Body of pancreas (tissue), 4 donors: Measurements from ENCODE around the gene PCSK4. TPM values are rescaled to one million over a fixed set of nuclear protein-coding genes. Genes with fewer than 3 reads are reported as not detected.

Experiments
- ATAC-seq: fragments of 150-250 bp; one replicate; pipeline ENCODE4 v1.9.1; 2016
- DNase-seq, 4 donors: peaks; one replicate each; pipeline ENCODE4 v3.0.0-alpha.2; 2019
- H3K27ac ChIP-seq, 4 donors: fragments of 200-600 bp; sonication (generic); 1 replicate in 3 of 4; 2 replicates in 1 of 4; pipeline versions ENCODE4 v1.5.1 to v1.6.1; 2016 to 2019; ENCODE audit warnings: mild to moderate bottlenecking in 1 of 4, mixed read lengths in 1 of 4, moderate library complexity in 1 of 4
- H3K27me3 ChIP-seq, 2 donors: fragments of 200-600 bp; sonication (generic); one replicate each; pipeline ENCODE4 v1.6.0; 2016; ENCODE audit warnings: mild to moderate bottlenecking in 1 of 2
- H3K36me3 ChIP-seq, 2 donors: fragments of 200-600 bp; sonication (generic); replicated peaks in 1 of 2; 2 replicates each; pipeline ENCODE4 v1.5.1; 2016; ENCODE audit warnings: low read depth in 2 of 2; ENCODE audit not compliant: insufficient read depth in 1 of 2
- H3K4me1 ChIP-seq: fragments of 200-600 bp; sonication (generic); one replicate; pipeline ENCODE4 v1.6.0; 2016
- H3K4me3 ChIP-seq, 2 donors: fragments of 200-600 bp; sonication (generic); 1 replicate in 1 of 2; 2 replicates in 1 of 2; pipeline ENCODE4 v1.5.1; 2016 to 2019
- H3K9me3 ChIP-seq, 3 donors: fragments of 200-600 bp; sonication (generic); 1 replicate in 2 of 3; 2 replicates in 1 of 3; pipeline ENCODE4 v1.5.1; 2016
- CTCF ChIP-seq, 7 experiments: fragments of 450-650 bp in 4 of 7; fragments of 200-600 bp in 3 of 7; sonication (generic) in 3 of 7; IDR thresholded peaks; one replicate each; pipeline ENCODE4 v1.5.1; 2016 to 2019; ENCODE audit warnings: antibody characterized with exemption in 7 of 7
- POLR2A ChIP-seq, 3 donors: fragments of 450-650 bp; IDR thresholded peaks; one replicate each; pipeline ENCODE4 v1.6.1; 2016; ENCODE audit warnings: antibody characterized with exemption in 3 of 3, mild to moderate bottlenecking in 2 of 3
- WGBS, 2 donors: methylation state at CpG; one replicate each; pipeline ENCODE4 v1.1.5; 2017; 5-methylcytosine and 5-hydroxymethylcytosine counted together
- intact Hi-C: fragments of 100-400 bp; cut with DNase I; formaldehyde crosslinking; loops from one replicate; pipeline ENCODE4 v1.15.1; 2023
- total RNA-seq, 2 donors: library from RNA; depleted of rRNA; stranded (reverse); fragments of >200 nt; gene quantifications; one replicate each; pipeline ENCODE4 v1.1.0, GENCODE V29; 2016

Gene PCSK4
- total RNA-seq, 2 donors from 2014 or later: 5.2 to 10.9 TPM

- peaks cover 0 to 41% of the 10 kb centered on the region in 2 donors for H3K27me3 ChIP-seq
- H3K36me3 ChIP-seq: no peaks in the 10 kb centered on the region
- WGBS, 2 donors: 20 to 23% methylated on average over 2 to 40 of the region's 70 CpGs
- ATAC-seq: no peak
- no peak overlapping the region for H3K4me3 ChIP-seq
- intact Hi-C loops: no loop called here
- no peak for DNase-seq
- H3K27ac ChIP-seq: no peak overlapping the region
- H3K9me3 ChIP-seq: no peaks in the 10 kb centered on the region
- TF ChIP-seq CTCF (IDR thresholded peaks at IDR 0.05): no peak
- no peak for TF ChIP-seq POLR2A (IDR thresholded peaks at IDR 0.05)
- peaks cover 61% of the 10 kb centered on the region for H3K4me1 ChIP-seq
Observed at GRCh38 chr19:1466461-1467214, 23.5 kb downstream of the PCSK4 start.

GRCh38 chr19:1466018-1466460 lies 24.1 kb downstream of the PCSK4 start:
- TF ChIP-seq CTCF (IDR thresholded peaks at IDR 0.05) (no peak), POLR2A (IDR thresholded peaks at IDR 0.05) (no peak)
- H3K9me3 ChIP-seq: no peaks in the 10 kb centered on the region
- peaks cover 0 to 36% of the 10 kb centered on the region in 2 donors for H3K27me3 ChIP-seq
- 30% methylated on average over 29 of the region's 41 CpGs; no CpG with 5 or more reads in 1 of the 2 donors for WGBS, 2 donors
- H3K4me3 ChIP-seq: no peak overlapping the region
- H3K4me1 ChIP-seq: peaks cover 55% of the 10 kb centered on the region
- DNase-seq (no peak), ATAC-seq (no peak)
- no peak overlapping the region for H3K27ac ChIP-seq
- intact Hi-C loops: no loop called here
- H3K36me3 ChIP-seq: no peaks in the 10 kb centered on the region

DNA sequence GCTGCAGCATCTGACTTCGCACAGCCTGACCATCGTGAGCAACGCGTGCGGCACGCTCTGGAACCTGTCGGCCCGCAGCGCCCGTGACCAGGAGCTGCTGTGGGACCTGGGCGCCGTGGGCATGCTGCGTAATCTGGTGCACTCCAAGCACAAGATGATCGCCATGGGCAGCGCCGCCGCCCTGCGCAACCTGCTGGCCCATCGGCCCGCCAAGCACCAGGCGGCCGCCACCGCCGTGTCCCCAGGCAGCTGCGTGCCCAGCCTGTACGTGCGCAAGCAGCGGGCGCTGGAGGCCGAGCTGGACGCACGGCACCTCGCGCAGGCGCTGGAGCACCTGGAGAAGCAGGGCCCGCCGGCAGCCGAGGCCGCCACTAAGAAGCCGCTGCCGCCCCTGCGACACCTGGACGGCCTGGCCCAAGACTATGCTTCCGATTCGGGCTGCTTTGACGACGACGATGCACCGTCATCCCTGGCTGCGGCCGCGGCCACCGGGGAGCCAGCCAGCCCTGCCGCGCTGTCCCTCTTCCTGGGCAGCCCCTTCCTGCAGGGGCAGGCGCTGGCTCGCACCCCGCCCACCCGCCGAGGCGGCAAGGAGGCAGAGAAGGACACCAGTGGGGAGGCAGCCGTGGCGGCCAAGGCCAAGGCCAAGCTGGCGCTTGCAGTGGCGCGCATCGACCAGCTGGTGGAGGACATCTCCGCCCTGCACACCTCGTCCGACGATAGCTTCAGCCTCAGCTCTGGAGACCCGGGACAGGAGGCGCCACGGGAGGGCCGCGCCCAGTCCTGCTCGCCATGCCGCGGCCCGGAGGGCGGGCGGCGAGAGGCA lies 24.7 kb downstream of the PCSK4 start:
- Histone ChIP-seq H3K27ac (no peak overlapping the region), H3K36me3 (no peaks in the 10 kb centered on the region), H3K27me3 (peaks cover 0 to 30% of the 10 kb centered on the region in 2 donors), H3K9me3 (no peaks in the 10 kb centered on the region), H3K4me3 (no peak overlapping the region), H3K4me1 (peaks cover 49% of the 10 kb centered on the region)
- TF ChIP-seq CTCF (IDR thresholded peaks at IDR 0.05) (peak; percentile 11 to 40 (median 24)), POLR2A (IDR thresholded peaks at IDR 0.05) (no peak)
- intact Hi-C loops: no loop called here
- ATAC-seq: peak; percentile 33
- DNase-seq: peak in 2 of 4 donors; percentile 35 to 54
- 30 to 80% methylated on average over 1 to 63 of the region's 83 CpGs for WGBS, 2 donors

DNA sequence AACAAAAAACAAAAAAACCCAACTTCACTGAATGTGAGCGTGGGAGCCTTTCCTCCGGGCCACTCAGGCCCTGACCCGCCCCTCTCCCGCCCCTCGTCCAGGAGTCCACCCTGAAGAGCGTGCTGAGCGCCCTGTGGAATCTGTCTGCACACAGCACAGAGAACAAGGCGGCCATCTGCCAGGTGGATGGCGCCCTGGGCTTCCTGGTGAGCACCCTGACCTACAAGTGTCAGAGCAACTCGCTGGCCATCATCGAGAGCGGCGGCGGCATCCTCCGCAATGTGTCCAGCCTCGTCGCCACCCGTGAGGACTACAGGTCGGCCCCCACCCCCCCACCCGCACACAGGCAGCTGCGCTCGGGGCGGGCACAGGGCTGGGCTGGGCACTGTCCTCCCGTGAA lies 28.3 kb downstream of the PCSK4 start:
- H3K27me3 ChIP-seq: peaks cover 0 to 18% of the 10 kb centered on the region in 2 donors
- no peak overlapping the region for H3K4me3 ChIP-seq
- DNase-seq (no peak), ATAC-seq (no peak)
- H3K4me1 ChIP-seq: peaks cover 22% of the 10 kb centered on the region
- no peaks in the 10 kb centered on the region for H3K36me3 ChIP-seq
- intact Hi-C loops: no loop called here
- TF ChIP-seq POLR2A (IDR thresholded peaks at IDR 0.05): no peak
- no peak for TF ChIP-seq CTCF (IDR thresholded peaks at IDR 0.05)
- no peak overlapping the region for H3K27ac ChIP-seq
- WGBS, 2 donors: 93 to 94% methylated on average over 11 to 18 of the region's 24 CpGs
- no peaks in the 10 kb centered on the region for H3K9me3 ChIP-seq
